Measurements from ENCODE around the gene CAVIN2. TPM values are rescaled to one million over a fixed set of nuclear protein-coding genes. Genes with fewer than 3 reads are reported as not detected.
A peak's percentile ranks its signal among the peaks of the same experiment; 100 is the strongest.

The CAVIN2 gene
- total RNA-seq, 1 experiment from 2014 or later: 1.9 TPM

DNA sequence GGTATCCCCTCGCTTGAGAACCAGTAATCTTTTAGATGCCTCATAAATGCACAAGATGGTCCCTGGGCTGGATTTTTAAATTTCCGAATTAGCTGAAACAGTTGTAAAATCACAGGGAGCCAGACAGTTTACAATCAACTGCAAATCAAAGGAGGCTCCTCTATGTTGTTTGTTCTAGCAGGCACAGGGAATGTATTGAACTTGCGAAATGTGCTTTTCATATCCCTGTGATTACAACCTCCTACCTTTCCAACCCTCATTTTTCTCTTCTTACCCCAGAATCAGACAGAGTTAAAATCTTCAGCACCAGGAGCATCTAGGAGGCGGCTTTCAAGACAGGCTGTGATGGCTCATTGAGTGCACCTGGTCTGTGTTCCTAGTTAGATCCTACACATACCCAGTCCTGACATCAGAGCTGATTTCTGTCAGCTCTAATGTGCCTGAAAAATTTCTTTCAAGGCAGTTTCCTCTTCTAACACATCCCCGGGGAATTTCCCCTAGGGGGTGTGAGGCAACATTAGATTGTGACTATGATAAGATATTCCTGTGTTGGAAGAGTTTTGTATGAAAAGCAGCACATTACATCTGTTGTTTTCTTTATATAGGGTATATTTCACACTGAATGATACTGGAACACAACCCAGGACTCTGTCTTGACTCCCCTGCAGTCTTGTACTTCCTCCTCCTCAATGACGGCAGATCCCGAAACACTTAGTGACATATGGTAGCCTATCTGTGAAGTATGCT lies 17.9 kb upstream of the CAVIN2 start:
- no peak for DNase-seq (ENCODE audit: low spot score)

DNA sequence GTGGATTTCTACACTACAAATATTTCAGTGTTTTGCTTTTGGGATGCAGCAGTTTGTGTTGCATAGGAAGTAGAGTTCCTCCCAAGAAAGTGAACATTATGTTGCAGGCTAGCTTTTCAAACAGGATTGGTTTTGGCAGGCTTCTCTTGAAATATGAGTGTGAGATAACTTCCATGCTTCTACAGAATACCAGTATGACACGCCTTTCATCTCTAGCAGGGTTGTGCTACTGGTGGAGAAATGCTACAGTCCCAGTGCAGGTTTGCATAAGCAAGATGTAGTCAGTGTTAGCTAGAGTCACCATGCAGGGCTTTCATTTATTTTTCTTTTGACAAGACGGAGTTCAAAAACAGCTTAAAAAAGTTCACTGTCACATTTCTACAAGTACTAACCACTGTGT lies 17.1 kb upstream of the CAVIN2 start:
- DNase-seq (ENCODE audit: low spot score): no peak

DNA sequence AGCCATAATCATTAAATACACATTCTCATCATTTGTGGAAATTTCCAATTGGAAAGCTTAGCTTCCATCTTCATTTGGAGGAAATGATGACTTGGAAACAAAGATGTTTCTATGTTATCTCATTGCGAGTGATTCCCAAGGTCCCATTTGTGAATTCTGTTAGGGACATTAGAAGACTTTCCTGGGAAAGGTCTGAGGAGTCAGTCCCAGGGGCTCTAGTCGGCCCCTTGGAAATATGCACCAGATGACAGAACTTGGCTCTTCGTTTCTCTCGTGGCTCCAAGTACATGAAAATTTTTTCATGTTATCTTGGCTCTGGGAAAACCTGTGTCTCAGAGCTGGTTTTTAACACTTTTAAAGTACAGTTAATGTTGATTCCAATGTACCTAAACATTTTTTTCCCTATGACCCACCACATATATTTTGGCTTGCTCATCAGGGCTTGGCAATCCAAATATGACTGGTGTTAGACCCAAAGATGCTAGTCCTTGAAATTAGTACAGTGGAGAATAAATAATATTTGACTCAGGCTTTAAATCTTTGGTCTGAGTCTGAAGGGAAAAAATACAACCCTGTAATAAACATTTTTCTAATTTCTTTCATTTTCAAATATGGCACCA lies 15.4 kb upstream of the CAVIN2 start:
- DNase-seq (ENCODE audit: low spot score): no peak

DNA sequence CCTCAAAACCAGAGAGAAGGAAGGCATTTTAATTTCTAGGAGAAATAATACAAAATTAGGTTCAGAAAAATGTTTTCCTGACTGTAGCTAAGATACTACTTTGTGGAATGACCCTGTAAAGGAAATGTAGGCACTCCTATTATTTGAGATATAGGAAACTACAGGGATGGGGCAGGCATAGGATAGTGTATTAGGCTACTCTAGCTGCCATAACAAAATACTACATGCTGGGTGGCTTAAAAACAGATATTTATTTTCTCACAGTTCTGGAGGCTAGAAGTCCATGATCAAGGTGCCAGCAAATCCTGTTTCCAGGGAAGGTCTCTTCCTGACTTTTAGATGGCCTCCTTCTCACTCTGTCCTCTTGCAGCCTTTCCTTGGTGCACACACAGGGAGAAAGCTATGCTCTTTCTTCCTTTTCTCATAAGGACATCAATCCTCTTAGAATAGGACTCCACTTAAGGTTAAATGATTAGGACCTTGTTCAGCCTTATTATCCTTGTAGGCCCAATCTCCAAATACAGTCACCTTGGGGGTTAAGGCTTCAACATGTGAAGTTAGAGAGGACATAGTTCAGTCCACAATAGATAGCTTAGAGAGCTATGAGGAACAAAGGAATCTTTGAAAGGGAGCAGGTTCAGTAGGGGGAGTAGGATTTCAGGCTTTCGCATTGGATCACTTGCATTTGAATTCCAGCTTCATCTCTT lies 14.0 kb upstream of the CAVIN2 start:
- no peak for DNase-seq (ENCODE audit: low spot score)

DNA sequence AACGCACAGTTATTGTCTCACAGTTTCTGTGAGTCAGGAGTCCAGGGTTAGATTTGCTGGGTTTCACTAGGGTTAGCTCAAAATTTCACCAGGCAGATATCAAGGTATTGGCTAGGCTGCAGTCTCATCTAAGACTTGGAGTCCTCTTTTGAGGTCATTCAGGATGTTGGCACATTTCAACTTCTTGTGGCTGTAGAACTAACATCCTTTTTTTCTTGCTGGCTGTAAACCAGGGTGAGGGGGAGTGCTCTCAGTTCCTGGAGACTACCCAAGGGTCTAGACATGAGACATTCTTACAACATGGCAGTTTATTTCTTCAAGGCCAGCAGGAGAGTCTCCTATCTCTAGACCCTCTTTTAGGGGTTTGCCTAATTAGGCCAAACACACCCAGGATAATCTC lies 12.8 kb upstream of the CAVIN2 start:
- no peak for DNase-seq (ENCODE audit: low spot score)

DNA sequence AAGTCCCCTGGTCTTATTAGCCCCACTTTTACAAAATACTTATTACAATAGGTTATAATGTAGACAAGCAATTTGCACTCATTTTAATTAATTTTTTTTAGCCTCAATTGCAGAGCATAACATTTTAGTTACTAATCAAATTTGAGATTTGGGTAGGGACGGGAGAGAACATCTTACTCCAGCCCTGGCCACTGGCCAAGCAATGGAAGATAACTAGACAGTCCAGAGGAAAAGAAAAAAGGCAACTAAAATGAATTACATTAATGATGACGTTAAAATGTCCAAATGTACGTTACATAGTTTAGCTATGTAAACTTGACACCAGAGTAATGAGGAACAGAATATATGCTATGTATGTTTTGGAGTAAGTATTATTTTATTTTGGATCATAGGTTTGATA lies 11.0 kb upstream of the CAVIN2 start:
- no peak for DNase-seq (ENCODE audit: low spot score)

DNA sequence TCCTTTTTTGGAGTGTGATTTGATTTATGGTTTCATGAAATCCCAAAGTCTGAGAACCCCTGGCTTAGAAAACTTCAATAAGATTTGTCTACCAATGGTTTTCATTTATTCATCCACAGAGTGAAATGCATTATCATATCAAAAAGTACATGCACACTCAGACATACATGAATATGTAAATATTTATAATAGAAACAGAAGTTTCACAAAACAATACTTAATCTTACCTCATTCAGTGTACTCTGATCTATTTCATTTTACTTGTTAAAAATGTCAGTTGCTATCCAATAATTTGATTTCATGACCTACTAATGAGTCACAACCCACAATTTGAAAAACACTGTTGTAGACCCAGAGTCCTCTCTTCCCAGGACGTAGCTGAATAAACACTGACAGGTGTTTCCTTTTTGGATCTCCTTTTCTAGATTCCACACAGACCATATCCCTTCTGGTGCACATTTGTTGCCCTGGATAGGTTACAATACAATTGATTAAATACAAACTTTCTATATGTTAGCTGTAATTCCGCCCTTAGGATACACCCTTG lies 10.4 kb upstream of the CAVIN2 start:
- peak; percentile 11 for DNase-seq (ENCODE audit: low spot score)

DNA sequence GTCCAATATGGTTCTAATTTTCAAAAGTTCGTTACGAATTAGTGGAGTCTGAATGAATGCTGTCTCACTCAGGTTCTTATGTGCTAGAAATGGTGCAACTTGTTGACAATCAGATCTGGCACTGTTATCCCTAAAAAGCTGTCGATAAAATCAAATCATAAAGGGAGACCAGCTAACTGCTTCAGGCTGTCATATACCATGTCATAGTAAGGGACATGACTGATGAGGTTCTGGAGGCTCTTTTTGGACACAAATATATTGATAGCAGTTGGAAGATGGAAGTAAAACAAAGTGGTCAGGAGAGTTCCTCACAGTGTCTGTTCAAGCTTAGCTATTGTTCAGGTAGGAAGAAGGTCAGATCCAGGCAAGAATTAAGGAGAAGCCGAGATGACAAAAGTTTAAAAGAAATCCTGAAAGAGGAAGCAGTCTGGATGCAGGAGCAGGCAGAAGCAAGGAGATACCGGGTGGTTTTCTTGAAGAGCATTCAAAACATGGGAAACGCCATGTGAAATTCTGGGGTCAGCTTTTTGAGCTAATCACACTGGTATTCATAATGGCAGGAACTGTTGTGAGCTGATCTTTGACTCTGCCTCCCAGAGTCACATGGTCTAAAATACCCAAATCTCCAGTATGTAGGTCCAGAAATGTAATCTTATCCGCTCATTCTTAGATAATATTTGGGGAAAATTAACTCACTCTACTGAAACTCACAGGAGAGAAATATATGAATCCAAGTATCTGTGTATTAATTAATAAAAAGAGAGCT lies 9.4 kb upstream of the CAVIN2 start:
- no peak for DNase-seq (ENCODE audit: low spot score)

DNA sequence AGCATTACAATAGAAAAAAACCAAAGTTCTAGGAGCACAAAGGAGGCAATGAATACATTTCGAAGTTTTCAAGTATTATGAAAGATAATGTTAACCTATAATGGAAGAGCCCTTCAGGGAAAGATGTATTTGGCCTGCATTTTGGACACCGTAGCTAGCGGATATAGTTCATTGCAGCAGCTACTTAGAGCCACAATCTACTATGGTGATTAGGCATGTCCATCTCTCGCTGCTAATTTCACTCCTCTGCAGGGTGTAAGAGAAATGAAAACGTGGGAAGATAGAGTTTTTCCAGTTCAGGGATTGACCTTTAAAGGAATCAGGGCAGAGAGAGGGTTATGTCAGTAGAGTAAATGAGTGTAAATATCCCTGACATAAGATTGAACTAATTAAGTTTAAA lies 8.5 kb upstream of the CAVIN2 start:
- DNase-seq (ENCODE audit: low spot score): no peak

DNA sequence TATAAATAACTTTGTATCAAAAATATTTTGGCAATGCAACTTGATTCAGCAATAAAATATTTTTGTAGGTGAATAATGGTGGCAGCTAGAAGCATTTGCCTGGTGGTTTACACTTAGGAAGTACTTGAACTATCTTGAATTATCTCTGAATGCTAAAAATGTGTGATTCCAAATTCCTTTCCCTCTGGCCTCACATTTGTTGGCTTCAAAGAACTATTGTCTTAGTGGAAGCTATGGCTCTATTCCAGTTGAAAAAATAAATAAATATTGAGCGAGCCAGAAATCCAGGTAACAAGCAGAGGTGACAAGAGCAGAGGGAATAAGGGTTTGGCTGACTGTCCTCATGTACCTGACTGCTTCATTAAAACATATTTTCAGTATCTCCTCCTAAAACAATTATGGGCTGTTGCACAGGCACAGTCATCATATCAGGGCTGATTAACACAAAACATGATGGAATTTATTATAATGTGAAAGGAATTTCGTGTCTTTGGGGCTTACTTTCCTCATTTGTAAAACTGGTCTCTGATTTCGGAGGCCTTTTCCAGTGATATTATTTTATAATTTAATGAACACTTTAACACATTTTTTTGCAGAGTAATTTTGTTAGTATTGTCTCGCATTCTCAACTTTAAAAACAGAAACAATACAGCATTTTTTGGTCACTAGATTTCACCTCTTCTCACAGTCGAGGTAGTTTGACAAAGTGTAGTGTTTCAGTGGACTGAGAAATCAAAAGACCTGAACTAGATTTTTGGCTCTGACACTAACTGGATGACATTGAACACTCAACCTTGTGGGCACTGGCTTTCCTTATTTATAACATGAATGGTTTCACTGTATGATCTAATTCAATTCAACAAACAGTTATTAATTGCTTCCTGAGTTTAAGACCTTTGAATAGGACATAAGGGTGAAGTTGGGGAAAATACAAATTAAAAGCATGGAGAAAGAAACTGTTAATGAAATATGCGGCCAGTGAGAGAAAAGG lies 7.8 kb upstream of the CAVIN2 start:
- no peak for DNase-seq (ENCODE audit: low spot score)

DNA sequence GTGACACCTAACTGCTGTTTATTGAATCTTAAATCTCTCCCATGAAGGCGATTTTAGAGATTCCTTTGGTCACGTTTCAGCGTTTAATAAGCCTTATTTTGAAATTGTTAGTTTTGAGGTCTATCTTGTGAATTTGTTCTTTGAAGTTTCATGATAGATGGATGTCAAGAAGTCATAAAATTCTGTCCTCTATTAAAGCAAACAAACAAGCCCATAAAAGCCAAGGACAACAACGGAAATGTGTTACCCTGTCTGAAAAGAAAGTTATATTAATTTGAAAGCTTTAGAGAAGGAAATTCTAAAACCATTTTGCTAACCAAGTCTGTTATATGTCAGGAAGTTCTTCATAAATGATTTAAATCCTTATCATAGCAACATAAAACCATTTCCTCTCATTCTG lies 7.0 kb upstream of the CAVIN2 start:
- DNase-seq (ENCODE audit: low spot score): no peak

DNA sequence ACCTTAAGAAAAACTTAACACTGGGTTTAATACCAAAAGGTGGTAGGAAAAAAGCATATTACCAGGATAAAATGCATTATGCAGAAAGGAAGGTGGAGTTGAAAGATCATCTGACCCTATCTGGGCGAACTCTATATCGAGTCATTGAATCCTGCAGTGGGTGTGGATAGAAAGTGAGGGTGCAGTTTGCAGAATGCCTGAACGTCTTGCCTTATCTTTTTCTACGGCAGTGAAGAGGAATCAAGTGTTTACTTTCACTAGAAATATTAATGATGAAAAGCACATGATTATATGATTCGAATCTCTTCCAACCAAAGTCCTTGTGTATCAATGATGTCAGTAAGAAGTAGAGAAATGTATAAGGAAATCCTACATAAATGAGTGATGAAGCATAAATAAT lies 4.3 kb upstream of the CAVIN2 start:
- no peak for DNase-seq (ENCODE audit: low spot score)

DNA sequence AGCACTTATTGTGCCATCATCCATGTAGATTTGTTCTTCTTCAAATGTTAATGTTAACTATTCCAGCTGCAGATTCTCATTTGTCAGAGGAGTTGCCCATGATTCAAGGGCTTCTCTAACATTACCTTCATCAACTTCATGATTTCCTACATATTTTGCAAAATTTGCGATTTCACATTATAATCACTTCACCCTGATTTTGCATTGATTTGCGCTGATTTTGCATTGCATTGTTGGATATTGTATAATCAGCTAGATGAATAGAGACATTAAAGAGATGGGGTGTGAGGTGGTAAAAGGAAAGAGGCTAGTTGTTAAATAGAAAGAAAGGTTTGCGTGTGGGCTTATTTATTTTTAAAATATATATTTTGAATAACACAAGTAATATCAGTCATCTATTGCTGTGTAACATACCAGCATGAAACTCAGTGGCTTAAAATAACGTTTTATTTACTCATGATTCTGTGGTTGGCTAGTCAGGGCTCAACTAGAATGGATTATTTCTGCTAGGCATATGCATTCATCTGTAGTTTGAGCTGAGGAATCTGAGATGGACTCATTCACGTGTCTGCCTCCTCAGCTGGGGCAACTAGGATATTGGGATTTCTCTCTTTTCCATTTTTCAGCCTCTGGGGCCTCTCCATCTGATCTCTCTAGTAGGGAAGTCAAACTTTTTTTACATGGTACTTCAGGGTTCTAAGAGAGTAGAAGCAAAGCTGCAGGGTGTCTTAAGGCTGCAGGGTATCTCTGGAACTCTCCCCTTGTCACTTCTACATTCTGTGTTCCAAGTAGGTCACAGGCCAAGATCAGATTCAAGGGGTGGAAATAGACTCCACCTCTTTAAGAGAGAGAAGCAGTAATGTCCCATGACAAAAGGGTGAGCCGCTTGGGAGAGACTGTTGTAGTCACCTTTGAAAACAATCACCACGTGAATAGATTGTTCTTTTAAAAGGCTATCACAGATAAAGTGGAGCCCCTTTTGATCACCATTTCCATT lies 2.2 kb upstream of the CAVIN2 start:
- DNase-seq (ENCODE audit: low spot score): no peak

DNA sequence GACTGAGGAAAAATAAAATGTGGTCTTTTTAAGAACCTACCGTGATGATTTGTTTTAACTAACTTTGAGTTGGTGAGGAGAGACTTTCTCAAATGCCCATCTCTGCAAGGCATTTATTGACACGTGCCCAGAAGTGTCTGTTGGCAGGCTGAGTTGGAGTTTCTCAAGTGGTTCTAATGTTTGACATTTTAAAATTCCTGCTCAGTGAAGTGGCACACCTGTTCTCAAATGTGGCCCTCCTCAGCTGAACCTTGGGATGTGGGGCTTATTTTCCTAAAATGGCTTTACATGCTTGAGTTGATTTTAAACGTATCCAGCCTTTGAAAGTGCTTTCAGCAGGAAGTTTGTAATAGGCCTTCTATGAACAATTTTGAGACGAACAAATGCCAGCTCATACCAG lies 876 bp upstream of the CAVIN2 start:
- DNase-seq (ENCODE audit: low spot score): no peak

DNA sequence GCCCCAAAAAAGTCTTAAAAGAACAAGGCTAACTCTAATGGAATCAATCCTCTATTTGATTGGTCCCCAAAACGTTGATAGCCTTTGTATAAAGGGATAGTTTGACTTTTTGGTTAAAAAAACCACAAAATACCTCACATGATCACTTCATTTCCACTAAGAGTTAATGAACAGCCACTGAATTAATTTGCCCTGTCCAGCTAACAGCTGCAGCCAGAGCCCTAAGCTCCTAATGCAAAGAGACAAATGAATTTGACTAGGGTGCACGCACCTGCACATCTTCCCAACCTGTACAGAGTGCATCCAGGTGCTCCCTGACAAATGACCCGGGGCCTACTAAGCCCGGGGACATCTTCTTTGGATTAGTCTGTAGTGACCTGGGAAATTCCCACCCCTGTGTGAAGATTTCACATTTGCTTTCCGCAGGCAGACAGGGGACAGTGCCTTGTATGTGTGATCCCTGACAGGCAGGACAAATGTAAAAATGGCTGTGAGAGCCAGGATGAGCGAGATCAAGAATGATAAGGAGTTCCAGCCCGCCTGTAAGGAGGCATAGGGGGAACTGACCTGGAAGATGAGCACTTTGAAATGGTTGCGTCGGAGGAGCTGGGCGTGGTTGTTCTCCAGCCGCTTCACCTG lies 893 bp downstream of the CAVIN2 start:
- DNase-seq (ENCODE audit: low spot score): no peak

DNA sequence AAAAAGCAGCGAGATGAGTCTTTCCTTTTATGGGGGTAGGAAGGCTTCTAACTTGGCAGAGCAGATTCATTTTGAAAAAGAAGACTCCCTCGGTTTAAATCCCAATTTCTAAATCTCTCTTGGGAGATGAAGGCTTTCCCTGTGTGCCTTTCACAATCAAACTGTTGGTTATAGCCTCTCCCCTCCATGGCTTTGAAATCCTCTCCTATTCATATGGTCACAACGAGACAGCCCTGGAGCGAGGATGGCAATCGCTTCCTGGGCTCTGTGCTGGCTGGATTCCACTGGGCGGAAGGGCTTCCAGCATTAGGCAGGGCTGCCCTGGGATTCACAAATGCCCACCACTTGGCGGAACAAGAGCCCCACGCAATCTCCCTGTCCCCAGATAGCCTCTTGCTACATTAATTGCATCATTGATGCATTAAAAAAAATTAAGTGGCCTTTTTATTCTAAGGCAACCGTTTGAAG lies 1.6 kb downstream of the CAVIN2 start:
- no peak for DNase-seq (ENCODE audit: low spot score)

DNA sequence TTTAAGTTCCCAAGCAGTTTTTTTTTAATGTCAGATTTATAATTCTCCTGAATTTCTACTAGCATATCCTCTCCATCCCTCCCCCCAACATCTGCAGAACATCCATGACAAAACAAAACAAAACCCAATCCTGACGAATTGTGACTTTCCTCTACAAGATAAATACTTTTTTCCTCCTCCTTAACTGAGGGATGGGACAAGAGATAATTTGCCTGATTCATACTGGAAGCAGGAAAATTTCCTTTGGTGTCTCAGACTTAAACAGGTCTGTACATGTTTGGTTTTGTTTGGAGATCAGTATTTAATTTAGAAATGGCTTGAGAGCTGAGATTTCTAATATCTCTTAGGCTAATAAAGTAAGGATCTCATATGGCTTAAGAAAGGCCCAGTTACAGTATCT lies 2.2 kb downstream of the CAVIN2 start:
- no peak for DNase-seq (ENCODE audit: low spot score)

DNA sequence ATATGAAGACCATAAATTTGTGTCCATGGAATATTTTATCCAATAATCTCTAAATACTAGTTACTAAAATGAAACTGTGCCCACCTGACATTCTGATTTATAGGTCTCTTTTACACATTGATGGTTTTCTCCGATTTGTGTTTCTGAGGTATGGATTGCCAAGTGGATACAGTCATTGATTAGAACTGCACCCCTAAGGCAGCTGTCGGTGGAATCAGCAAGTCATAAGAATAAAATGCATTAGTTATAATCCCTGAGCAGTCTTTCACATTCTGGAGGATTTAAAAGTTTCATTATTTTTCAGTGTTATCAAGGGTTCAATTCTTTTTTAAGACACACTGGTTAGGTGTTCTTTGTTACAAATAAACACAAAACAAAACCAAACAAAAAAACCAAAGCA lies 6.0 kb downstream of the CAVIN2 start:
- DNase-seq (ENCODE audit: low spot score): no peak
